Lung (tissue), 12 donors: ENCODE results near the gene SCAF1. TPM values are rescaled to one million over a fixed set of nuclear protein-coding genes. Genes with fewer than 3 reads are reported as not detected.
A peak's percentile ranks its signal among the peaks of the same experiment; 100 is the strongest.

Experiments used
- ATAC-seq: fragments of 200-7000 bp; cut with Tn5 transposase; one replicate; pipeline ENCODE4 v1.9.1; 2020; ENCODE audit warnings: moderate number of reproducible peaks; ENCODE audit not compliant: insufficient read depth, low FRiP score
- DNase-seq, 3 donors: peaks; one replicate each; pipeline ENCODE4 v3.0.0-alpha.2; 2013 to 2017
- H3K27ac ChIP-seq, 2 donors: one replicate each; pipeline ENCODE4 v1.5.1; 2013; ENCODE audit warnings: mild to moderate bottlenecking in 2 of 2, moderate library complexity in 2 of 2, control low read depth in 1 of 2, inconsistent platforms in 1 of 2, low read depth in 1 of 2, low read length in 1 of 2
- H3K27me3 ChIP-seq, 3 donors: one replicate each; pipeline ENCODE4 v1.5.1; 2013; ENCODE audit warnings: low read length in 2 of 3; ENCODE audit not compliant: control insufficient read depth in 3 of 3, insufficient read depth in 3 of 3
- H3K36me3 ChIP-seq, 4 donors: one replicate each; pipeline ENCODE4 v1.5.1; 2013; ENCODE audit warnings: low read length in 4 of 4, mild to moderate bottlenecking in 1 of 4, moderate library complexity in 1 of 4; ENCODE audit not compliant: control insufficient read depth in 4 of 4, insufficient read depth in 4 of 4
- H3K4me1 ChIP-seq, 5 donors: one replicate each; pipeline ENCODE4 v1.5.1; 2013; ENCODE audit warnings: low read length in 5 of 5, mild to moderate bottlenecking in 2 of 5, moderate library complexity in 1 of 5; ENCODE audit not compliant: control insufficient read depth in 5 of 5, insufficient read depth in 5 of 5
- H3K4me3 ChIP-seq: one replicate; pipeline ENCODE4 v1.5.1; 2013; ENCODE audit warnings: mild to moderate bottlenecking, control low read depth, moderate library complexity
- H3K9ac ChIP-seq, 2 donors: one replicate each; pipeline ENCODE4 v1.5.1; 2013; ENCODE audit warnings: low read length in 2 of 2, control low read depth in 1 of 2; ENCODE audit not compliant: insufficient read depth in 1 of 2
- H3K9me3 ChIP-seq, 4 donors: one replicate each; pipeline ENCODE4 v1.5.1; 2013; ENCODE audit warnings: low read length in 3 of 4, mild to moderate bottlenecking in 1 of 4, moderate library complexity in 1 of 4; ENCODE audit not compliant: control insufficient read depth in 4 of 4, insufficient read depth in 3 of 4
- CTCF ChIP-seq: IDR thresholded peaks from 2 replicates; pipeline ENCODE4 v1.5.1; 2012; ENCODE audit warnings: mild to moderate bottlenecking; ENCODE audit errors: control extremely low read depth, extremely low read depth
- WGBS, 2 donors: extraction: QIAGEN DNeasy Blood & Tissue Kit; methylation state at CpG; one replicate each; pipeline ENCODE4 v1.1.7; 2013; 5-methylcytosine and 5-hydroxymethylcytosine counted together
- polyA plus RNA-seq, 2 donors: library from polyadenylated mRNA; stranded (reverse); fragments of 200-250 nt; gene quantifications; one replicate each; pipeline ENCODE4 v1.2.1, GENCODE V29; 2013
- total RNA-seq, 2 donors: library from RNA; depleted of rRNA in 1 of 2; stranded (reverse); fragments of >200 nt in 1 of 2; gene quantifications; one replicate each; pipeline ENCODE4 v1.2.1, GENCODE V29; 2014 to 2021
- donor health status: control.
- donor health status: control.
- donor health status: Bipolar disorder and iron deficiency.
- donor health status: healthy.
- donor health status: DM: yes; HTN: yes; CAD: no.

The SCAF1 gene
- total and polyA plus RNA-seq, 4 donors: 22.5 to 80.2 (median 25.5) TPM

DNA sequence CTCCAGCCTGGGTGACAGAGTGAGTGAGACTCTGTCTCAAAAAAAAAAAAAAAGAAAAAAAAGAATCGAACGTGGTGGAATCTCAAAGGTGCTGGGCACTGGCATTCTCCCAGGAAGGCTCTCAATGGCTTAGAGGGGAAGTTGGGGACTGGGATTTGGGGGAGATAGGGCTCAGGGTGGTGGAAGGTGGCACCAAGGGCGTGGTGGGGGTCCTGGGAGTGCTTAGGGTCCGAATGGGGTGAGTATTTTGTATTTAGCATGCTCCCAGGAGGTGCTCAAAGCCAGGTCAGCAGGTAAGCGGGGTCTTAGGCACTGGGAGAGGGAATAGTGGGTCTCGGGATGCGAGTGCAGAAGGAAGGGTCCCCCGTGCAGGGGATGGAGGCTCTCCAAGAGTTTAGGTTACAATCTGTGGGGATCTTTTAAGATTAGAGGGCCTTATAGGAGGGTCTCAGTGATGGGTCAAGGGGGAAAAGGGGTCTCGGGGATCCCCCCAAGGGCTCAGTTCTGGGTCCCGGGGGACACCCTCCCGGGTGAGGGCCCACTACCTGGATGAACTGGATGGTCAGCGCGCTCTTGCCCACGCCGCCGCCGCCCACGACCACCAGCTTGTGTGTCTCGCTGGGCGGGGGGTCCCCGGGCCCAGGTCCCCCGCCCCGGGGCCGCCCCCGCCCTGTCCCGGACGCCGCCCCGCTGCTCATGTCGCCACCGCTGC is 2.5 kb upstream of the SCAF1 start:
- Histone ChIP-seq H3K4me3 (peak overlapping the region; percentile 42), H3K36me3 (peaks cover 0 to 2% (median 0%) of the 10 kb centered on the region in 4 donors), H3K27me3 (no peaks in the 10 kb centered on the region), H3K9ac (peak overlapping the region in 1 of 2 donors; percentile 82), H3K27ac (peak overlapping the region; percentile 86 to 88), H3K4me1 (peaks cover 5 to 47% (median 16%) of the 10 kb centered on the region in 5 donors), H3K9me3 (no peaks in the 10 kb centered on the region)
- DNase-seq (peak in 2 of 3 donors; percentile 32 to 36), ATAC-seq (no peak)
- 2 to 4% methylated on average over 24 to 31 of the region's 31 CpGs for WGBS, 2 donors
- TF ChIP-seq CTCF: no peak

- Histone ChIP-seq H3K4me3 (peak within 1 kb of the TSS; percentile 48), H3K9me3 (no peaks in the 10 kb centered on the region), H3K27ac (peak within 1 kb of the TSS; percentile 99 to 100), H3K27me3 (no peaks in the 10 kb centered on the region), H3K36me3 (peaks cover 0 to 4% (median 2%) of the 10 kb centered on the region in 4 donors), H3K9ac (peak within 1 kb of the TSS; percentile 95 to 98), H3K4me1 (peaks cover 5 to 46% (median 16%) of the 10 kb centered on the region in 5 donors)
- DNase-seq (peak; percentile 100), ATAC-seq (peak; percentile 68)
- WGBS, 2 donors: 0% methylated on average over 51 of the region's 51 CpGs
- no peak for TF ChIP-seq CTCF
Measured at GRCh38 chr19:49640113-49640898, 1.7 kb upstream of the SCAF1 start, which contains the start of gene RRAS. TSS of gene RRAS (minus strand) at chr19:49640143. CDS start at chr19:49640098, 45 bp downstream.

DNA sequence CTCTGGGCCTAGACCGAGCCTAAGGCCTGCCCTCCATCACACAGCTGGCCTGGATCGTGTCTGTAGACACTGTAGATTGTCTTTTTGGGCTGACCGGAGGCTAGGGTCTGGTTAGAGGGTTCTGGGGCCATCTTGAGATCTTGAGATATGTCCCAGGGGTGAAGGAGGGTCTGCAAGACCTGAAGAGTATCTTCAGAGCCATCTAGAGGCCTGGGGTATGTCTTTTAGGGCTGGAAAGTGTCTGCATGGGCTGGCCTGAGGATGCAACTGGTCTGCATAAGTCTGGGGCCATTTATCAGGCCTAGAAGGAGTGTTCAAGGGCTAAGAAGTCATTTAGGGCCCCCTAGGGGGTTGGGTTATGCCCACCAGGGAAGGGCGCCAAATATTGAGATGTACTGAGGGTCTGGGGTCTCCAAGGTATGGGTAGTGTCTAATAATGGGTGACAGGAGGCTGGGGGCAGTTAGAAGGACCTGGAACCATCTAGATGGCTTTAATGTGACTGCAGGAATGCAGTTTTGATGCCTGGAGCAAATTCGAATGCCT is 555 bp downstream of the SCAF1 start:
- peaks cover 0 to 19% (median 11%) of the 10 kb centered on the region in 4 donors for H3K36me3 ChIP-seq
- ATAC-seq: no peak
- no peak for TF ChIP-seq CTCF
- no peaks in the 10 kb centered on the region for H3K9me3 ChIP-seq
- 7 to 13% methylated on average over 5 of the region's 5 CpGs for WGBS, 2 donors
- DNase-seq: peak in 1 of 3 donors; percentile 33
- peaks cover 5 to 42% (median 16%) of the 10 kb centered on the region in 5 donors for H3K4me1 ChIP-seq
- no peaks in the 10 kb centered on the region for H3K27me3 ChIP-seq
- peak overlapping the region; percentile 59 to 93 for H3K9ac ChIP-seq
- H3K27ac ChIP-seq: peak overlapping the region; percentile 68 to 79
- H3K4me3 ChIP-seq: peak overlapping the region; percentile 73
